Neural progenitor cell (in vitro differentiated cells): Measurements from ENCODE around the gene DMXL2. TPM values are rescaled to one million over a fixed set of nuclear protein-coding genes. Genes with fewer than 3 reads are reported as not detected.

Experiments used
- DNase-seq: peaks from one replicate; pipeline ENCODE4 v3.0.0-alpha.2; 2016; ENCODE audit warnings: low spot score
- H2AFZ ChIP-seq: fragments of 200-600 bp; sonication (generic); replicated peaks from 2 replicates; pipeline ENCODE4 v1.6.1; 2016; ENCODE audit warnings: antibody characterized with exemption
- H3F3A ChIP-seq: fragments of 200-600 bp; sonication (generic); 2 replicates; pipeline ENCODE4 v1.6.1; 2016; ENCODE audit warnings: antibody characterized with exemption, low read depth
- H3K27ac ChIP-seq: fragments of 200-600 bp; sonication (generic); 2 replicates; pipeline ENCODE4 v1.5.1; 2016; ENCODE audit warnings: mild to moderate bottlenecking
- H3K27me3 ChIP-seq: fragments of 200-600 bp; sonication (generic); 2 replicates; pipeline ENCODE4 v1.6.1; 2016; ENCODE audit warnings: mild to moderate bottlenecking, moderate library complexity
- H3K36me3 ChIP-seq: fragments of 200-600 bp; sonication (generic); 2 replicates; pipeline ENCODE4 v1.5.1; 2016
- H3K4me1 ChIP-seq: fragments of 200-600 bp; sonication (generic); 2 replicates; pipeline ENCODE4 v1.6.1; 2016; ENCODE audit warnings: mixed run types
- H3K4me2 ChIP-seq: fragments of 200-600 bp; sonication (generic); 2 replicates; pipeline ENCODE4 v1.6.1; 2016
- H3K4me3 ChIP-seq: fragments of 200-600 bp; sonication (generic); 2 replicates; pipeline ENCODE4 v1.5.1; 2016
- H3K79me2 ChIP-seq: fragments of 200-600 bp; sonication (generic); 2 replicates; pipeline ENCODE4 v1.6.1; 2016; ENCODE audit warnings: low read depth
- H3K9ac ChIP-seq: fragments of 200-600 bp; sonication (generic); 2 replicates; pipeline ENCODE4 v1.6.1; 2016
- H3K9me3 ChIP-seq: fragments of 200-600 bp; sonication (generic); 2 replicates; pipeline ENCODE4 v1.5.1; 2016; ENCODE audit warnings: low read depth
- H4K20me1 ChIP-seq: fragments of 200-600 bp; sonication (generic); 2 replicates; pipeline ENCODE4 v1.6.1; 2016; ENCODE audit warnings: low read depth
- H3K27ac Mint-ChIP-seq: 3 replicates; pipeline ENCODE4 v1.8.0; 2021; ENCODE audit warnings: mixed read lengths
- H3K27me3 Mint-ChIP-seq: 2 replicates; pipeline ENCODE4 v1.8.0; 2022; ENCODE audit warnings: low read depth, mild to moderate bottlenecking, inconsistent platforms, moderate library complexity, mixed read lengths; ENCODE audit not compliant: insufficient read depth
- H3K36me3 Mint-ChIP-seq: 3 replicates; pipeline ENCODE4 v1.8.0; 2021; ENCODE audit warnings: mixed read lengths
- H3K4me1 Mint-ChIP-seq: 3 replicates; pipeline ENCODE4 v1.8.0; 2021; ENCODE audit warnings: mixed read lengths
- H3K4me3 Mint-ChIP-seq: 3 replicates; pipeline ENCODE4 v1.8.0; 2021; ENCODE audit warnings: mild to moderate bottlenecking, moderate library complexity, mixed read lengths
- H3K9me3 Mint-ChIP-seq: 3 replicates; pipeline ENCODE4 v1.8.0; 2020; ENCODE audit warnings: mixed read lengths
- CTCF ChIP-seq: fragments of 200-600 bp; sonication (generic); IDR thresholded peaks from 2 replicates; pipeline ENCODE4 v1.5.1; 2017; ENCODE audit warnings: antibody characterized with exemption, mild to moderate bottlenecking
- EZH2 ChIP-seq: fragments of 200-600 bp; sonication (generic); IDR thresholded peaks from 2 replicates; pipeline ENCODE4 v1.6.1; 2017; ENCODE audit warnings: antibody characterized with exemption, mild to moderate bottlenecking, moderate library complexity
- EZH2phosphoT487 ChIP-seq: fragments of 200-600 bp; sonication (generic); IDR thresholded peaks from 2 replicates; pipeline ENCODE4 v1.6.1; 2017; ENCODE audit warnings: antibody characterized with exemption
- total RNA-seq: library from RNA; depleted of rRNA; stranded (reverse); fragments of >200 nt; gene quantifications from 2 replicates; pipeline ENCODE4 v1.2.3, GENCODE V29; 2015; ENCODE audit warnings: low replicate concordance

Gene DMXL2
- total RNA-seq, 1 donor from 2014 or later: 124 TPM

GRCh38 chr15:51600114-51600513, 22.5 kb downstream of the DMXL2 start:
- no peak overlapping the region for H2AFZ ChIP-seq
- H3K27ac Mint-ChIP-seq: no peak overlapping the region
- H3K27me3 ChIP-seq: no peaks in the 10 kb centered on the region
- peaks cover 14% of the 10 kb centered on the region for H3K36me3 Mint-ChIP-seq
- H3K4me1 Mint-ChIP-seq: no peaks in the 10 kb centered on the region
- H3K36me3 ChIP-seq: no peaks in the 10 kb centered on the region
- peaks cover 29% of the 10 kb centered on the region for H3K9me3 Mint-ChIP-seq
- DNase-seq: no peak
- no peak overlapping the region for H3K9ac ChIP-seq
- H3K4me3 ChIP-seq: no peak overlapping the region
- no peak overlapping the region for H3K4me2 ChIP-seq
- no peak overlapping the region for H3K4me3 Mint-ChIP-seq
- H3F3A ChIP-seq: no peaks in the 10 kb centered on the region
- TF ChIP-seq EZH2: no peak
- no peak for TF ChIP-seq CTCF
- no peak for TF ChIP-seq EZH2phosphoT487
- no peak overlapping the region for H3K27ac ChIP-seq
- H3K9me3 ChIP-seq: no peaks in the 10 kb centered on the region
- H4K20me1 ChIP-seq: no peaks in the 10 kb centered on the region
- no peaks in the 10 kb centered on the region for H3K4me1 ChIP-seq
- H3K27me3 Mint-ChIP-seq: peaks cover 2% of the 10 kb centered on the region
- peaks cover 53% of the 10 kb centered on the region for H3K79me2 ChIP-seq

GRCh38 chr15:51589881-51590568, 32.5 kb downstream of the DMXL2 start:
- Histone ChIP-seq H4K20me1 (no peaks in the 10 kb centered on the region), H3K27ac (no peak overlapping the region), H3K36me3 (no peaks in the 10 kb centered on the region), H3K4me3 (no peak overlapping the region), H3K4me1 (no peaks in the 10 kb centered on the region), H3K27me3 (no peaks in the 10 kb centered on the region), H3F3A (no peaks in the 10 kb centered on the region), H2AFZ (no peak overlapping the region), H3K9me3 (peaks cover 9% of the 10 kb centered on the region), H3K9ac (no peak overlapping the region), H3K79me2 (peaks cover 4% of the 10 kb centered on the region), H3K4me2 (no peak overlapping the region)
- Mint-ChIP-seq H3K4me3 (no peak overlapping the region), H3K9me3 (peaks cover 58% of the 10 kb centered on the region), H3K27ac (no peak overlapping the region), H3K36me3 (peaks cover 20% of the 10 kb centered on the region), H3K27me3 (no peaks in the 10 kb centered on the region), H3K4me1 (no peaks in the 10 kb centered on the region)
- no peak for DNase-seq
- no peak for TF ChIP-seq CTCF
- TF ChIP-seq EZH2: no peak
- TF ChIP-seq EZH2phosphoT487: no peak

- H3K9me3 Mint-ChIP-seq: peaks cover 56% of the 10 kb centered on the region
- H3K9ac ChIP-seq: no peak overlapping the region
- H3K27ac Mint-ChIP-seq: no peak overlapping the region
- no peaks in the 10 kb centered on the region for H3K27me3 Mint-ChIP-seq
- H3K4me2 ChIP-seq: no peak overlapping the region
- H3K4me1 ChIP-seq: no peaks in the 10 kb centered on the region
- no peak overlapping the region for H3K4me3 Mint-ChIP-seq
- no peaks in the 10 kb centered on the region for H4K20me1 ChIP-seq
- peaks cover 9% of the 10 kb centered on the region for H3K9me3 ChIP-seq
- H3K36me3 ChIP-seq: no peaks in the 10 kb centered on the region
- H2AFZ ChIP-seq: no peak overlapping the region
- DNase-seq: no peak
- no peaks in the 10 kb centered on the region for H3K4me1 Mint-ChIP-seq
- H3F3A ChIP-seq: no peaks in the 10 kb centered on the region
- peaks cover 4% of the 10 kb centered on the region for H3K79me2 ChIP-seq
- no peak overlapping the region for H3K27ac ChIP-seq
- TF ChIP-seq CTCF (no peak), EZH2 (no peak), EZH2phosphoT487 (no peak)
- no peak overlapping the region for H3K4me3 ChIP-seq
- H3K27me3 ChIP-seq: no peaks in the 10 kb centered on the region
- H3K36me3 Mint-ChIP-seq: peaks cover 20% of the 10 kb centered on the region
Measured at GRCh38 chr15:51588966-51589365, 33.6 kb downstream of the DMXL2 start.
